Astrocyte of the spinal cord (primary cell): ENCODE data around the gene LSM7.

Experiments
- DNase-seq: peaks from one replicate; pipeline ENCODE4 v3.0.0; 2011; ENCODE audit warnings: low read depth, low spot score
- H3K4me3 ChIP-seq: 2 replicates; pipeline ENCODE4 v1.5.1; 2011; ENCODE audit warnings: low read depth, mild to moderate bottlenecking, low read length, moderate library complexity
- in situ Hi-C: cut with HindIII; loops from 2 replicates; pipeline ENCODE4 v1.10.0; 2017; ENCODE audit warnings: low sequenced_read_pairs
- TF ChIP-seq, protein P1 (sequence below): IDR thresholded peaks from 2 replicates; pipeline ENCODE4 v1.5.1; 2012; ENCODE audit warnings: low read depth, mild to moderate bottlenecking, low read length, inconsistent platforms

The LSM7 gene

DNA sequence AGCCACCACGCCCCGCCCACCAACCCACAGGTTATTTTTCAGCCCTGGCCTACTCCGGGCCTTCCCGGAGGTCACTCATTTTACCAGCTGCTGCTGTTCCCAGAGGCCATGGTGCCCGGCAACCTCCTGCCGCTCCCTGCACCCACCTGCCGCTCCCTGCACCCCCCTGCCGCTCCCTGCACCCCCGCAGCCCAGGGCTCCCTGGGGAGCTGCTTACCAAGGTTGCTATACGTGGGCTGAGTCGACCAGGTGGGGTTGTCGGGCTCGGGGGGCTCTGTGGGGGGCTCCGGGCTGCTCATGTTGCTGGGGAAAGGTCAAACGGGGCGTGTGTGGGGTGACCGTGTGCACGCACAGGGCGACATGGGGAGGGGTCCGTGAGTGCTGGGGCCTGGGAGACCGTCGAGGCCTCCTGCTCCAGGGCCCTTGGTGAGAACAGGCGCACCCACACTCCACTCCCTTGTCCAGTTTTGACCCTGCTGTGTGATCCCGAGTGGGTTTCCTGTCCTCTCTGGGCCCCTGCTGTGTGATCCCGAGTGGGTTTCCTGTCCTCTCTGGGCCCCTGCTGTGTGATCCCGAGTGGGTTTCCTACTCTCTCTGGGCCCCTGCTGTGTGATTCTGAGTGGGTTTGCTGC is 47.6 kb downstream of the LSM7 start:
- in situ Hi-C loops = no loop called here
- DNase-seq = no peak
- H3K4me3 ChIP-seq = no peak overlapping the region
- TF ChIP-seq, protein P1, sequence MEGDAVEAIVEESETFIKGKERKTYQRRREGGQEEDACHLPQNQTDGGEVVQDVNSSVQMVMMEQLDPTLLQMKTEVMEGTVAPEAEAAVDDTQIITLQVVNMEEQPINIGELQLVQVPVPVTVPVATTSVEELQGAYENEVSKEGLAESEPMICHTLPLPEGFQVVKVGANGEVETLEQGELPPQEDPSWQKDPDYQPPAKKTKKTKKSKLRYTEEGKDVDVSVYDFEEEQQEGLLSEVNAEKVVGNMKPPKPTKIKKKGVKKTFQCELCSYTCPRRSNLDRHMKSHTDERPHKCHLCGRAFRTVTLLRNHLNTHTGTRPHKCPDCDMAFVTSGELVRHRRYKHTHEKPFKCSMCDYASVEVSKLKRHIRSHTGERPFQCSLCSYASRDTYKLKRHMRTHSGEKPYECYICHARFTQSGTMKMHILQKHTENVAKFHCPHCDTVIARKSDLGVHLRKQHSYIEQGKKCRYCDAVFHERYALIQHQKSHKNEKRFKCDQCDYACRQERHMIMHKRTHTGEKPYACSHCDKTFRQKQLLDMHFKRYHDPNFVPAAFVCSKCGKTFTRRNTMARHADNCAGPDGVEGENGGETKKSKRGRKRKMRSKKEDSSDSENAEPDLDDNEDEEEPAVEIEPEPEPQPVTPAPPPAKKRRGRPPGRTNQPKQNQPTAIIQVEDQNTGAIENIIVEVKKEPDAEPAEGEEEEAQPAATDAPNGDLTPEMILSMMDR = no peak

- no peak overlapping the region for H3K4me3 ChIP-seq
- DNase-seq = no peak
- in situ Hi-C loops = no loop called here
- TF ChIP-seq, protein P1 = no peak
Measured at GRCh38 chr19:2278459-2279158, 49.8 kb downstream of the LSM7 start.

DNA sequence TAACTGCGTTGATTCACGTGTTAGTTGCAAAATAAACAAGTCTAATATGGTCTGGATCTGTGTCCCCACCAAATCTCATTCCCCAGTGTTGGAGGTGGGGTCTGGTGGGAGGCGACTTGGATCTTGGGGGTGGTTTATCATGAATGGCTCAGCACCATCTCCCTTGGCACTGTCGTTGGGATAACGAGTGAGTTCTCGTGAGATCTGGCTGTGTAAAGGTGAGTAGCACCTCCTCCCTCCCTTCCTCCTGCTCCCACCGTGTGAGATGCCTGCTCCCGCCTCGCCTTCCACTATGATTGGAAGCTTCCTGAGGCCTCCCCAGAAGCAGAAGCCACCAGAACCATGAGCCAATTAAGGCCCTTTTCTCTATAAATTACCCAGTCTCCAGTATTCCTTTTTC is 51.2 kb downstream of the LSM7 start:
- DNase-seq = no peak
- in situ Hi-C loops = no loop called here
- no peak overlapping the region for H3K4me3 ChIP-seq
- TF ChIP-seq, protein P1 = no peak

DNA sequence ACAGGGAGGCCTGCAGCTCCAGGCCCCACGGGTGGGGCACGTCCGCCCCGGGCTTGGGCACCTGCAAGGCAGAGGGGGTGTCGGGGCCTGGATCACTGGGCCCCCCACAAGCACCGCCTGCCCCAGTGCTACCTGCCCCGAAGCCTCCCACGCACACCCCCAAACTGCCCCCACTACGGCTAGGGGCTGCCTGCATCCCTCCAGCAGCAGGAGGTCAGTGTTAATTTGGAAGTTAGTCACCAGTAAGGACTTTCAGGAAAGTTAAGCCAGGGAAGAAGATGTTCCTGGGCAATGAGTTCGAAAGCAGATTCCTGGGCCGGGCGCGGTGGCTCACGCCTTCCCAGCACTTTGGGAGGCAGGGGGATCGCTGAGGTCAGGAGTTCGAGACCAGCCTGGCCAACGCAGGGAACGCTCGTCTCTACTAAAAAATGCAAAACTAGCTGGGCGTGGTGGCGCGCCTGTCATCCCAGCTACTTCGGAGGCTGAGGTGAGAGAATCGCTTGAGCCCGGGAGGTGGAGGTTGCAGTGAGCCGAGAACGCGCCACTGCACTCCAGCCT is 51.9 kb downstream of the LSM7 start:
- in situ Hi-C loops = no loop called here
- no peak for DNase-seq
- TF ChIP-seq, protein P1 = no peak
- H3K4me3 ChIP-seq = no peak overlapping the region

GRCh38 chr19:2275588-2276428 is 52.6 kb downstream of the LSM7 start:
- no peak overlapping the region for H3K4me3 ChIP-seq
- in situ Hi-C loops = no loop called here
- TF ChIP-seq, protein P1 = no peak
- no peak for DNase-seq

DNA sequence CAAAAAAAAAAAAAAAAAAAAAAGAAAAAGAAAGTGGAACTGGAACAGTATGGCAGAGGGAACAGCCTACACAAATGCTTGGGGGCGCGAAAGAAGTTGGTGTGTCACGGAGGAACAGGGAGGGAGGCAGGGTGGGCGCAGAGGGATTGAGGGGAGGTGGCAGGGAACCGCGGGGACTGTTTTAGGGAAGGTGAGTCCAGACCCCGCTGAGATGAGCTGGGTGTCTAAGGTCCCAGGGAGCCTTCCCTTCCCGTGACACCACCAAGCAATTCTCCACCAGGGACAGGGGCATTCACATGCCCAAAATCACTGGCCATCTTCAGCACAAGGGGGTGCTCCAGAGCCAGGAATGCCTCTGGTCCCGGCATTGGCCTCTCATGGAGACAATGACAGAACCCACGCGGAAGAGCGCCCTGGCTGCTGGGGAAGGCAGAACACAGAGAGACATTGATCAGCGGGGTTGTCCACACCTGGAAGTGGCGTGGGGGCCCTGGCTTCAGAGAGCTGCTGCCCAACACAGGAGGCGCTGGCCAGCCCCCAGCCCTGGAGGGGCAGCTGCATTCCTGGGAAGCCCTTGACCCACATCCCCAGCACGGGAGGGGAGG is 53.4 kb downstream of the LSM7 start:
- TF ChIP-seq, protein P1 = peak; percentile 60
- in situ Hi-C loops = no loop called here
- peak; percentile 53 for DNase-seq
- no peak overlapping the region for H3K4me3 ChIP-seq
